Erythroblast (primary cell): Measurements from ENCODE around the gene ZSCAN5A.

Source experiments
- GATA1 ChIP-seq: IDR thresholded peaks from 2 replicates; pipeline ENCODE4 v1.6.1; 2011; ENCODE audit warnings: low read depth, mild to moderate bottlenecking, control low read depth, low read length, moderate library complexity
- POLR2A ChIP-seq: IDR thresholded peaks from 2 replicates; pipeline ENCODE4 v1.6.1; 2011; ENCODE audit warnings: mild to moderate bottlenecking, low read length

- TF ChIP-seq POLR2A (no peak), GATA1 (no peak)
Measured at GRCh38 chr19:56223481-56223880, 91.2 kb downstream of the ZSCAN5A start.
